Measurements from ENCODE around the gene SETD3.

SETD3 gene

GRCh38 chr14:99463974-99464373 lies 16.7 kb downstream of the SETD3 start:
- Histone ChIP-seq H3K9ac (ENCODE audit: low read depth, low read length) (no peak overlapping the region), H3K36me3 (ENCODE audit: control insufficient read depth, insufficient read depth, low read length) (peaks cover 10% of the 10 kb centered on the region), H3K4me1 (ENCODE audit: control insufficient read depth, insufficient read depth, low read length) (peaks cover 13% of the 10 kb centered on the region), H3K4me3 (ENCODE audit: low read depth, low read length) (no peak overlapping the region), H3K27me3 (ENCODE audit: control insufficient read depth, insufficient read depth, low read length) (no peaks in the 10 kb centered on the region), H3K9me3 (ENCODE audit: control insufficient read depth, insufficient read depth, low read length) (no peaks in the 10 kb centered on the region)

GRCh38 chr14:99462210-99462609 lies 18.4 kb downstream of the SETD3 start:
- Histone ChIP-seq H3K4me1 (ENCODE audit: control insufficient read depth, insufficient read depth, low read length) (peaks cover 13% of the 10 kb centered on the region), H3K9me3 (ENCODE audit: control insufficient read depth, insufficient read depth, low read length) (no peaks in the 10 kb centered on the region), H3K4me3 (ENCODE audit: low read depth, low read length) (no peak overlapping the region), H3K9ac (ENCODE audit: low read depth, low read length) (no peak overlapping the region), H3K36me3 (ENCODE audit: control insufficient read depth, insufficient read depth, low read length) (peaks cover 10% of the 10 kb centered on the region), H3K27me3 (ENCODE audit: control insufficient read depth, insufficient read depth, low read length) (no peaks in the 10 kb centered on the region)

- Histone ChIP-seq H3K9me3 (ENCODE audit: control insufficient read depth, insufficient read depth, low read length) (no peaks in the 10 kb centered on the region), H3K4me1 (ENCODE audit: control insufficient read depth, insufficient read depth, low read length) (peaks cover 13% of the 10 kb centered on the region), H3K27me3 (ENCODE audit: control insufficient read depth, insufficient read depth, low read length) (no peaks in the 10 kb centered on the region), H3K36me3 (ENCODE audit: control insufficient read depth, insufficient read depth, low read length) (peaks cover 12% of the 10 kb centered on the region), H3K9ac (ENCODE audit: low read depth, low read length) (no peak overlapping the region), H3K4me3 (ENCODE audit: low read depth, low read length) (no peak overlapping the region)
Observed at GRCh38 chr14:99461411-99462085, 19.1 kb downstream of the SETD3 start.

GRCh38 chr14:99460793-99461192 lies 19.9 kb downstream of the SETD3 start:
- no peaks in the 10 kb centered on the region for H3K27me3 ChIP-seq (ENCODE audit: control insufficient read depth, insufficient read depth, low read length)
- peaks cover 13% of the 10 kb centered on the region for H3K4me1 ChIP-seq (ENCODE audit: control insufficient read depth, insufficient read depth, low read length)
- peaks cover 13% of the 10 kb centered on the region for H3K36me3 ChIP-seq (ENCODE audit: control insufficient read depth, insufficient read depth, low read length)
- no peak overlapping the region for H3K4me3 ChIP-seq (ENCODE audit: low read depth, low read length)
- H3K9me3 ChIP-seq (ENCODE audit: control insufficient read depth, insufficient read depth, low read length): no peaks in the 10 kb centered on the region
- no peak overlapping the region for H3K9ac ChIP-seq (ENCODE audit: low read depth, low read length)

GRCh38 chr14:99459481-99460100 lies 21.1 kb downstream of the SETD3 start:
- no peaks in the 10 kb centered on the region for H3K9me3 ChIP-seq (ENCODE audit: control insufficient read depth, insufficient read depth, low read length)
- H3K9ac ChIP-seq (ENCODE audit: low read depth, low read length): no peak overlapping the region
- H3K4me3 ChIP-seq (ENCODE audit: low read depth, low read length): no peak overlapping the region
- no peaks in the 10 kb centered on the region for H3K27me3 ChIP-seq (ENCODE audit: control insufficient read depth, insufficient read depth, low read length)
- H3K4me1 ChIP-seq (ENCODE audit: control insufficient read depth, insufficient read depth, low read length): peaks cover 13% of the 10 kb centered on the region
- H3K36me3 ChIP-seq (ENCODE audit: control insufficient read depth, insufficient read depth, low read length): peaks cover 8% of the 10 kb centered on the region

- H3K27me3 ChIP-seq (ENCODE audit: control insufficient read depth, insufficient read depth, low read length): no peaks in the 10 kb centered on the region
- no peaks in the 10 kb centered on the region for H3K4me1 ChIP-seq (ENCODE audit: control insufficient read depth, insufficient read depth, low read length)
- no peak overlapping the region for H3K9ac ChIP-seq (ENCODE audit: low read depth, low read length)
- H3K36me3 ChIP-seq (ENCODE audit: control insufficient read depth, insufficient read depth, low read length): peaks cover 3% of the 10 kb centered on the region
- H3K9me3 ChIP-seq (ENCODE audit: control insufficient read depth, insufficient read depth, low read length): no peaks in the 10 kb centered on the region
- H3K4me3 ChIP-seq (ENCODE audit: low read depth, low read length): no peak overlapping the region
Observed at GRCh38 chr14:99454246-99454645, 26.4 kb downstream of the SETD3 start.

- H3K27me3 ChIP-seq (ENCODE audit: control insufficient read depth, insufficient read depth, low read length): no peaks in the 10 kb centered on the region
- H3K36me3 ChIP-seq (ENCODE audit: control insufficient read depth, insufficient read depth, low read length): peaks cover 10% of the 10 kb centered on the region
- H3K9me3 ChIP-seq (ENCODE audit: control insufficient read depth, insufficient read depth, low read length): no peaks in the 10 kb centered on the region
- H3K4me3 ChIP-seq (ENCODE audit: low read depth, low read length): no peak overlapping the region
- no peaks in the 10 kb centered on the region for H3K4me1 ChIP-seq (ENCODE audit: control insufficient read depth, insufficient read depth, low read length)
- no peak overlapping the region for H3K9ac ChIP-seq (ENCODE audit: low read depth, low read length)
Observed at GRCh38 chr14:99452968-99453367, 27.7 kb downstream of the SETD3 start.

- Histone ChIP-seq H3K9ac (ENCODE audit: low read depth, low read length) (no peak overlapping the region), H3K36me3 (ENCODE audit: control insufficient read depth, insufficient read depth, low read length) (peaks cover 8% of the 10 kb centered on the region), H3K4me1 (ENCODE audit: control insufficient read depth, insufficient read depth, low read length) (no peaks in the 10 kb centered on the region), H3K4me3 (ENCODE audit: low read depth, low read length) (no peak overlapping the region), H3K27me3 (ENCODE audit: control insufficient read depth, insufficient read depth, low read length) (no peaks in the 10 kb centered on the region), H3K9me3 (ENCODE audit: control insufficient read depth, insufficient read depth, low read length) (no peaks in the 10 kb centered on the region)
Observed at GRCh38 chr14:99451234-99451633, 29.4 kb downstream of the SETD3 start.

- no peak overlapping the region for H3K9ac ChIP-seq (ENCODE audit: low read depth, low read length)
- H3K9me3 ChIP-seq (ENCODE audit: control insufficient read depth, insufficient read depth, low read length): no peaks in the 10 kb centered on the region
- no peaks in the 10 kb centered on the region for H3K4me1 ChIP-seq (ENCODE audit: control insufficient read depth, insufficient read depth, low read length)
- H3K36me3 ChIP-seq (ENCODE audit: control insufficient read depth, insufficient read depth, low read length): peaks cover 8% of the 10 kb centered on the region
- H3K27me3 ChIP-seq (ENCODE audit: control insufficient read depth, insufficient read depth, low read length): no peaks in the 10 kb centered on the region
- H3K4me3 ChIP-seq (ENCODE audit: low read depth, low read length): no peak overlapping the region
Observed at GRCh38 chr14:99450266-99450665, 30.4 kb downstream of the SETD3 start.

- no peaks in the 10 kb centered on the region for H3K9me3 ChIP-seq (ENCODE audit: control insufficient read depth, insufficient read depth, low read length)
- H3K36me3 ChIP-seq (ENCODE audit: control insufficient read depth, insufficient read depth, low read length): peaks cover 9% of the 10 kb centered on the region
- no peaks in the 10 kb centered on the region for H3K27me3 ChIP-seq (ENCODE audit: control insufficient read depth, insufficient read depth, low read length)
- H3K4me1 ChIP-seq (ENCODE audit: control insufficient read depth, insufficient read depth, low read length): no peaks in the 10 kb centered on the region
- H3K9ac ChIP-seq (ENCODE audit: low read depth, low read length): no peak overlapping the region
- no peak overlapping the region for H3K4me3 ChIP-seq (ENCODE audit: low read depth, low read length)
Observed at GRCh38 chr14:99447739-99448138, 32.9 kb downstream of the SETD3 start.

GRCh38 chr14:99445931-99446330 lies 34.7 kb downstream of the SETD3 start:
- peaks cover 11% of the 10 kb centered on the region for H3K36me3 ChIP-seq (ENCODE audit: control insufficient read depth, insufficient read depth, low read length)
- no peaks in the 10 kb centered on the region for H3K27me3 ChIP-seq (ENCODE audit: control insufficient read depth, insufficient read depth, low read length)
- no peak overlapping the region for H3K9ac ChIP-seq (ENCODE audit: low read depth, low read length)
- H3K4me1 ChIP-seq (ENCODE audit: control insufficient read depth, insufficient read depth, low read length): no peaks in the 10 kb centered on the region
- H3K4me3 ChIP-seq (ENCODE audit: low read depth, low read length): no peak overlapping the region
- H3K9me3 ChIP-seq (ENCODE audit: control insufficient read depth, insufficient read depth, low read length): no peaks in the 10 kb centered on the region

GRCh38 chr14:99441918-99442317 lies 38.7 kb downstream of the SETD3 start:
- Histone ChIP-seq H3K36me3 (ENCODE audit: control insufficient read depth, insufficient read depth, low read length) (peaks cover 6% of the 10 kb centered on the region), H3K9me3 (ENCODE audit: control insufficient read depth, insufficient read depth, low read length) (no peaks in the 10 kb centered on the region), H3K27me3 (ENCODE audit: control insufficient read depth, insufficient read depth, low read length) (no peaks in the 10 kb centered on the region), H3K4me3 (ENCODE audit: low read depth, low read length) (no peak overlapping the region), H3K9ac (ENCODE audit: low read depth, low read length) (no peak overlapping the region), H3K4me1 (ENCODE audit: control insufficient read depth, insufficient read depth, low read length) (no peaks in the 10 kb centered on the region)
